SU-DHL-6 (cell line): Measurements from ENCODE around the gene LACRT.
A peak's percentile ranks its signal among the peaks of the same experiment; 100 is the strongest.

Experiments
- H2AFZ ChIP-seq: fragments of 200-600 bp; sonication (generic); 2 replicates; pipeline ENCODE4 v1.6.1; 2014; ENCODE audit warnings: low read depth, mild to moderate bottlenecking, moderate library complexity, mixed read lengths, antibody characterized with exemption, low read length; ENCODE audit not compliant: severe bottlenecking
- H3F3A ChIP-seq: fragments of 200-600 bp; shearing (Covaris generic); 2 replicates; pipeline ENCODE4 v1.6.0; 2016; ENCODE audit warnings: antibody characterized with exemption, mild to moderate bottlenecking; ENCODE audit not compliant: insufficient read depth
- H3K27ac ChIP-seq: fragments of 200-600 bp; sonication (generic); 2 replicates; pipeline ENCODE4 v1.5.1; 2016; ENCODE audit warnings: low read depth, mild to moderate bottlenecking, low read length, moderate library complexity, mixed read lengths
- H3K27me3 ChIP-seq: fragments of 200-600 bp; sonication (generic), shearing (Covaris generic); 2 replicates; pipeline ENCODE4 v1.6.0; 2014; ENCODE audit warnings: mild to moderate bottlenecking, low read length
- H3K36me3 ChIP-seq: fragments of 200-600 bp; sonication (generic); 2 replicates; pipeline ENCODE4 v1.6.1; 2014; ENCODE audit warnings: mild to moderate bottlenecking, low read length, mixed read lengths
- H3K4me2 ChIP-seq: fragments of 300-600, 200-600 bp; shearing (Covaris generic), sonication (generic); 2 replicates; pipeline ENCODE4 v1.6.0; 2014; ENCODE audit warnings: low read length, low read depth, mild to moderate bottlenecking; ENCODE audit not compliant: poor library complexity, severe bottlenecking
- H3K4me3 ChIP-seq: fragments of 200-600 bp; sonication (generic); 2 replicates; pipeline ENCODE4 v1.5.1; 2014; ENCODE audit warnings: antibody characterized with exemption, low read length, mild to moderate bottlenecking, mixed read lengths; ENCODE audit not compliant: insufficient read depth, poor library complexity, severe bottlenecking
- H3K79me2 ChIP-seq: fragments of 200-600 bp; sonication (generic); 2 replicates; pipeline ENCODE4 v1.6.1; 2014; ENCODE audit warnings: mild to moderate bottlenecking, low read length, moderate library complexity; ENCODE audit not compliant: insufficient read depth
- H3K9ac ChIP-seq: fragments of 200-600 bp; sonication (generic); 2 replicates; pipeline ENCODE4 v1.7.0; 2014; ENCODE audit warnings: mild to moderate bottlenecking, low read length
- H3K9me2 ChIP-seq: fragments of 200-600 bp; sonication (generic); replicated peaks from 2 replicates; pipeline ENCODE4 v1.6.1; 2014; ENCODE audit warnings: low read length; ENCODE audit not compliant: insufficient read depth
- H3K9me3 ChIP-seq: fragments of 200-600 bp; sonication (generic); 2 replicates; pipeline ENCODE4 v1.6.1; 2014; ENCODE audit warnings: low read length, mixed read lengths; ENCODE audit not compliant: insufficient read depth
- H4K20me1 ChIP-seq: fragments of 200-600 bp; sonication (generic); 2 replicates; pipeline ENCODE4 v1.6.1; 2014; ENCODE audit warnings: low read depth, mild to moderate bottlenecking, antibody characterized with exemption, low read length, moderate library complexity, mixed read lengths
- EZH2phosphoT487 ChIP-seq: fragments of 200-600 bp; sonication (generic), shearing (Covaris generic); conservative IDR thresholded peaks from 2 replicates; pipeline ENCODE4 v1.6.1; 2018; ENCODE audit warnings: mild to moderate bottlenecking, antibody characterized with exemption, low read length, moderate library complexity, mixed read lengths
- TF ChIP-seq, protein P1 (sequence below): fragments of 200-600 bp; sonication (generic); IDR thresholded peaks from one replicate; pipeline ENCODE4 v1.5.1; 2017; ENCODE audit warnings: antibody characterized with exemption, mild to moderate bottlenecking, low read length, moderate library complexity; ENCODE audit not compliant: insufficient read depth, poor library complexity, severe bottlenecking

LACRT gene

GRCh38 chr12:54598970-54599369 lies 35.7 kb downstream of the LACRT start:
- Histone ChIP-seq H3K9me3 (no peaks in the 10 kb centered on the region), H3K36me3 (no peaks in the 10 kb centered on the region), H2AFZ (no peak overlapping the region), H4K20me1 (no peaks in the 10 kb centered on the region), H3K27me3 (no peaks in the 10 kb centered on the region), H3K79me2 (no peaks in the 10 kb centered on the region), H3K9ac (no peak overlapping the region), H3F3A (no peaks in the 10 kb centered on the region), H3K27ac (no peak overlapping the region), H3K4me3 (no peak overlapping the region), H3K9me2 (no peaks in the 10 kb centered on the region), H3K4me2 (no peak overlapping the region)
- TF ChIP-seq EZH2phosphoT487: no peak
- TF ChIP-seq, protein P1, sequence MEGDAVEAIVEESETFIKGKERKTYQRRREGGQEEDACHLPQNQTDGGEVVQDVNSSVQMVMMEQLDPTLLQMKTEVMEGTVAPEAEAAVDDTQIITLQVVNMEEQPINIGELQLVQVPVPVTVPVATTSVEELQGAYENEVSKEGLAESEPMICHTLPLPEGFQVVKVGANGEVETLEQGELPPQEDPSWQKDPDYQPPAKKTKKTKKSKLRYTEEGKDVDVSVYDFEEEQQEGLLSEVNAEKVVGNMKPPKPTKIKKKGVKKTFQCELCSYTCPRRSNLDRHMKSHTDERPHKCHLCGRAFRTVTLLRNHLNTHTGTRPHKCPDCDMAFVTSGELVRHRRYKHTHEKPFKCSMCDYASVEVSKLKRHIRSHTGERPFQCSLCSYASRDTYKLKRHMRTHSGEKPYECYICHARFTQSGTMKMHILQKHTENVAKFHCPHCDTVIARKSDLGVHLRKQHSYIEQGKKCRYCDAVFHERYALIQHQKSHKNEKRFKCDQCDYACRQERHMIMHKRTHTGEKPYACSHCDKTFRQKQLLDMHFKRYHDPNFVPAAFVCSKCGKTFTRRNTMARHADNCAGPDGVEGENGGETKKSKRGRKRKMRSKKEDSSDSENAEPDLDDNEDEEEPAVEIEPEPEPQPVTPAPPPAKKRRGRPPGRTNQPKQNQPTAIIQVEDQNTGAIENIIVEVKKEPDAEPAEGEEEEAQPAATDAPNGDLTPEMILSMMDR: no peak

DNA sequence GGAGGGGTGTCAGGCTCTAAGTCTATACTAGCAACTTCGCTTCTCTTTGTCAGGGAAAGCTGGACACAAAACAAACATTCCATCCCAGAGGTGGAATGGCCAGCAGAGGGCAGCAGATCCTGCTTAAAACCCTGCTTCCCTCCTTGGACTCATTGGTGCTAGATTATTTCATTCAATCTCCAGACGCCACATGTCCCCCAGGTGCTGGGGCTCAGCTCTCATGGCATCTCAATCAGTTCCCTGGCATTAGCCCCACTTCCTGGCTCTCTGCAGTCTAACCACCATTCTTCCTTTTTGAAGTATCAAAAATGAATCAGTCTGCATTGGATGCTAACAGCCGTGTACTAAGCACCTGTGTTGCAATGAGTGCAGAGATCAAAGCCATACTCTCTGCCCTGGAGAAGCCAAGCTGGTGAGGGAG lies 38.2 kb downstream of the LACRT start:
- Histone ChIP-seq H3K9me2 (no peaks in the 10 kb centered on the region), H3K4me2 (no peak overlapping the region), H3K79me2 (no peaks in the 10 kb centered on the region), H3F3A (no peaks in the 10 kb centered on the region), H3K27ac (no peak overlapping the region), H3K27me3 (no peaks in the 10 kb centered on the region), H3K4me3 (no peak overlapping the region), H2AFZ (no peak overlapping the region), H3K9ac (no peak overlapping the region), H4K20me1 (no peaks in the 10 kb centered on the region), H3K36me3 (no peaks in the 10 kb centered on the region), H3K9me3 (no peaks in the 10 kb centered on the region)
- TF ChIP-seq EZH2phosphoT487: no peak
- TF ChIP-seq, protein P1: peak; percentile 83

- H3K9ac ChIP-seq: no peak overlapping the region
- TF ChIP-seq, protein P1: no peak
- no peak for TF ChIP-seq EZH2phosphoT487
- no peaks in the 10 kb centered on the region for H3K9me2 ChIP-seq
- H3K9me3 ChIP-seq: no peaks in the 10 kb centered on the region
- no peak overlapping the region for H3K4me3 ChIP-seq
- no peaks in the 10 kb centered on the region for H3F3A ChIP-seq
- no peaks in the 10 kb centered on the region for H3K27me3 ChIP-seq
- H2AFZ ChIP-seq: no peak overlapping the region
- H3K36me3 ChIP-seq: no peaks in the 10 kb centered on the region
- H3K27ac ChIP-seq: no peak overlapping the region
- H3K79me2 ChIP-seq: no peaks in the 10 kb centered on the region
- no peaks in the 10 kb centered on the region for H4K20me1 ChIP-seq
- H3K4me2 ChIP-seq: no peak overlapping the region
Observed at GRCh38 chr12:54595471-54595870, 39.2 kb downstream of the LACRT start.

DNA sequence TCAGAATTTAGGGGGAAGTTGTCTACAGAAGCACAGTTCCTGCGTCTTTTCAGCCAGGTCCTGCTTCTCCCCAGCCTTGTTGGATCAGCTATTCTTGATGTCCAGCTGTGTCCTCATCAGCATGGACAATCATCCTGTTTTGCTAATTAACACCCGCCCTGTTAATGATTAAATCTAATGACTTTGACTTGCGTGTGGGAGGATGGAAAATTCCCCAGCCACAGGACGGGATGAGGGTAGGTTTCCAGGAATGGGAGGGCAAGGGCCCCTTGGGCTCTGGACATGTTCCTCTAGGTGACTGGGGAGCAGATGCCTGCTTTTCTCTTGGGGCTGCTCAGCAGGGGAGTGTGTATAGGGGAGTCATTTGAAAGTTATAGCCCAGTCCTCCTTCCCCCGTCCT lies 41.0 kb downstream of the LACRT start:
- Histone ChIP-seq H3K9ac (no peak overlapping the region), H3K4me2 (no peak overlapping the region), H3F3A (no peaks in the 10 kb centered on the region), H2AFZ (no peak overlapping the region), H3K79me2 (no peaks in the 10 kb centered on the region), H3K27ac (no peak overlapping the region), H3K9me2 (no peaks in the 10 kb centered on the region), H3K9me3 (no peaks in the 10 kb centered on the region), H3K36me3 (no peaks in the 10 kb centered on the region), H4K20me1 (no peaks in the 10 kb centered on the region), H3K27me3 (no peaks in the 10 kb centered on the region), H3K4me3 (no peak overlapping the region)
- TF ChIP-seq, protein P1: no peak
- TF ChIP-seq EZH2phosphoT487: no peak
